EH (cell line): ENCODE results near the gene RAF1.
"Not testable (repeated sequence)": the region's sequence is repeated elsewhere in the genome, so short reads cannot be mapped to it uniquely, and the experiment has no call there.

ENCODE experiments used
- DNase-seq: peaks from one replicate; pipeline ENCODE4 v3.0.0-alpha.2; 2015; ENCODE audit warnings: low read depth

RAF1 gene

GRCh38 chr3:12557473-12558100, 106.3 kb downstream of the RAF1 start:
- peak; percentile 52 for DNase-seq

- peak; percentile 85 for DNase-seq
Observed at GRCh38 chr3:12556690-12557472, 107.0 kb downstream of the RAF1 start, which contains the start of gene MKRN2. MKRN2 (plus strand) TSS chr3:12557087; CDS start chr3:12557151, 64 bp downstream.

- DNase-seq: no peak
Observed at GRCh38 chr3:12556314-12556689, 107.6 kb downstream of the RAF1 start.

GRCh38 chr3:12553921-12554391, 110.0 kb downstream of the RAF1 start:
- DNase-seq: peak; percentile 48

- no peak for DNase-seq
Observed at GRCh38 chr3:12549971-12550760, 113.8 kb downstream of the RAF1 start.

GRCh38 chr3:12545473-12545791, 118.5 kb downstream of the RAF1 start, which contains the start of gene MKRN2OS:
MKRN2OS (minus strand) TSS chr3:12545499; CDS start chr3:12545464, 35 bp downstream.
- peak; percentile 4 for DNase-seq

GRCh38 chr3:12544652-12545472, 119.1 kb downstream of the RAF1 start:
- DNase-seq: no peak

- DNase-seq: not testable (repeated sequence)
Observed at GRCh38 chr3:12543497-12543896, 120.4 kb downstream of the RAF1 start.

- DNase-seq: peak; percentile 7
Observed at GRCh38 chr3:12541625-12542024, 122.3 kb downstream of the RAF1 start.

GRCh38 chr3:12536423-12536822, 127.5 kb downstream of the RAF1 start:
- DNase-seq: peak; percentile 5
